ENCODE data around the gene IRF4. TPM values are rescaled to one million over a fixed set of nuclear protein-coding genes. Genes with fewer than 3 reads are reported as not detected.

The IRF4 gene
- total RNA-seq, 1 donor from 2014 or later = not detected

DNA sequence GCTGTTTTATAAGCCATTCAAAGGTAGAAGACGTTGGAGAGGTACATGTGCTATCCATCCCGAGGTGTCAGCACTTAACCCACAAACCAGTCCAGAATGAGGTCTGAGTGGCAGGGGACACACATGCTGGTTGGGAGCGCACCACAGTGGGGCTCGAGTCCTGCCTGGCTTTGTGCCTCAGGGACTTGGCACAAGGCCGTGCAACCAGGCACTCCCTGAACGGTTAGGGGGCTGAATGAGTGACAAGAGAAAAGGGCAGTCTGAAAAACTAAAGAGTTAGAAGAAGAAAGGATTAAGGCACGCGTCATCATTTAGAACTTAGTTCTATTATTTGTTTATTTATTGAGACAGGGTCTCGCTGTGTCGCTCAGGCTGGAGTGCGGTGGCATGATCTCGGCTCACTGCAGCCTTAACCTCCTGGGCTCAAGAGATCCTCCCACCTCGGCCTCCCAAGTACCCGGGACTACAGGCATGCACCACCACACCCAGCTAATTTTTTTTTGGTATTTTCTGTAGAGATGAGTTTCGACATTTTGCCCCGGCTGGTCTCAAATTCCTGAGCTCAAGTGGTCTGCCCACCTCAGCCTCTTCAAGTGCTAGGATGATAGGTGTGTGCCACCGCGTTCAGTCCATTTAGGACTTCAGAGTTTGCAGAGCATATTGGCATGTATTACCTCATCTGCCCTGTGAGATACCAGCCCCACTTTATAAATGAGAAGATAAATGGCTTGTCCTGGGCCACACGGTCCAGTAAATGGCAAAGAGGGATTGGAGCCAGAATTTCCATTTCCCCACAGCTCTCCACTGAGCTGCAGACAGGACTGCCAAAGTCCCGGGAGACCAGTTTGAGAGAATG, 47.4 kb upstream of the IRF4 start:
- Mint-ChIP-seq H3K4me3 (ENCODE audit: unreplicated experiment) (no peak overlapping the region), H3K4me1 (ENCODE audit: unreplicated experiment) (no peaks in the 10 kb centered on the region), H3K9me3 (ENCODE audit: unreplicated experiment) (no peaks in the 10 kb centered on the region), H3K36me3 (ENCODE audit: unreplicated experiment) (peaks cover 8% of the 10 kb centered on the region), H3K27me3 (ENCODE audit: unreplicated experiment) (no peaks in the 10 kb centered on the region), H3K27ac (ENCODE audit: unreplicated experiment) (no peak overlapping the region)
- no peak for DNase-seq (ENCODE audit: extremely low spot score, unreplicated experiment)
- TF ChIP-seq, protein P1, sequence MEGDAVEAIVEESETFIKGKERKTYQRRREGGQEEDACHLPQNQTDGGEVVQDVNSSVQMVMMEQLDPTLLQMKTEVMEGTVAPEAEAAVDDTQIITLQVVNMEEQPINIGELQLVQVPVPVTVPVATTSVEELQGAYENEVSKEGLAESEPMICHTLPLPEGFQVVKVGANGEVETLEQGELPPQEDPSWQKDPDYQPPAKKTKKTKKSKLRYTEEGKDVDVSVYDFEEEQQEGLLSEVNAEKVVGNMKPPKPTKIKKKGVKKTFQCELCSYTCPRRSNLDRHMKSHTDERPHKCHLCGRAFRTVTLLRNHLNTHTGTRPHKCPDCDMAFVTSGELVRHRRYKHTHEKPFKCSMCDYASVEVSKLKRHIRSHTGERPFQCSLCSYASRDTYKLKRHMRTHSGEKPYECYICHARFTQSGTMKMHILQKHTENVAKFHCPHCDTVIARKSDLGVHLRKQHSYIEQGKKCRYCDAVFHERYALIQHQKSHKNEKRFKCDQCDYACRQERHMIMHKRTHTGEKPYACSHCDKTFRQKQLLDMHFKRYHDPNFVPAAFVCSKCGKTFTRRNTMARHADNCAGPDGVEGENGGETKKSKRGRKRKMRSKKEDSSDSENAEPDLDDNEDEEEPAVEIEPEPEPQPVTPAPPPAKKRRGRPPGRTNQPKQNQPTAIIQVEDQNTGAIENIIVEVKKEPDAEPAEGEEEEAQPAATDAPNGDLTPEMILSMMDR (IDR thresholded peaks at IDR 0.05) = no peak

DNA sequence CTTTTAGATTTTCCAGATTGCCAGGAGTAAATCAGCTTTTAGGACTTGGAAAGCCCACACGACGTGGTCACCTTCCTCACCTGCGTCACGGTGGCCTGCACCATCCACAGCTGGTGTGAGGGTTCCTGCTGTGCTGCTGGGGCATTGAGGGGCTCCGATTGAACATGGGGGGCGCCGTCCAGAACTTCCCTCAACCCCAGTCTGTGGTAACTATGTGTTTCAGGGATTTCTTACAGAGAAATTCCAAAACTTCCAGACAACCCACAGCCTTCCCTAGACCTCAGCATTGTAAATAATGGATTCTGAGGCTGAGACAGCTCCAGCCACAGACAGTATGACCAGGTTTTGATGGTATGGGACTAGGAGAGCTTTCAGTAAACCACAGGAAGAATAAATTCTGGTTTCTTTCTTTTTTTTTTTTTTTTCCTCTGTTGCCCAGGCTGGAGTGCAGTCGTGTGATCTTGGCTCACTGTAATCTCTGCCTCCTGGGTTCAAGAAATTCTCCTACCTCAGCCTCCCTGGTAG, 46.7 kb upstream of the IRF4 start:
- Mint-ChIP-seq H3K9me3 (ENCODE audit: unreplicated experiment) (no peaks in the 10 kb centered on the region), H3K4me1 (ENCODE audit: unreplicated experiment) (no peaks in the 10 kb centered on the region), H3K27me3 (ENCODE audit: unreplicated experiment) (no peaks in the 10 kb centered on the region), H3K4me3 (ENCODE audit: unreplicated experiment) (no peak overlapping the region), H3K27ac (ENCODE audit: unreplicated experiment) (no peak overlapping the region), H3K36me3 (ENCODE audit: unreplicated experiment) (peaks cover 10% of the 10 kb centered on the region)
- DNase-seq (ENCODE audit: extremely low spot score, unreplicated experiment) = no peak
- TF ChIP-seq, protein P1 (IDR thresholded peaks at IDR 0.05) = no peak

- no peak overlapping the region for H3K27ac Mint-ChIP-seq (ENCODE audit: unreplicated experiment)
- H3K36me3 Mint-ChIP-seq (ENCODE audit: unreplicated experiment) = peaks cover 10% of the 10 kb centered on the region
- peaks cover 8% of the 10 kb centered on the region for H3K9me3 Mint-ChIP-seq (ENCODE audit: unreplicated experiment)
- DNase-seq (ENCODE audit: extremely low spot score, unreplicated experiment) = no peak
- no peaks in the 10 kb centered on the region for H3K4me1 Mint-ChIP-seq (ENCODE audit: unreplicated experiment)
- H3K27me3 Mint-ChIP-seq (ENCODE audit: unreplicated experiment) = no peaks in the 10 kb centered on the region
- no peak overlapping the region for H3K4me3 Mint-ChIP-seq (ENCODE audit: unreplicated experiment)
- TF ChIP-seq, protein P1 (IDR thresholded peaks at IDR 0.05) = no peak
These were observed 45.7 kb upstream of the IRF4 start for GRCh38 chr6:345747-346385.

DNA sequence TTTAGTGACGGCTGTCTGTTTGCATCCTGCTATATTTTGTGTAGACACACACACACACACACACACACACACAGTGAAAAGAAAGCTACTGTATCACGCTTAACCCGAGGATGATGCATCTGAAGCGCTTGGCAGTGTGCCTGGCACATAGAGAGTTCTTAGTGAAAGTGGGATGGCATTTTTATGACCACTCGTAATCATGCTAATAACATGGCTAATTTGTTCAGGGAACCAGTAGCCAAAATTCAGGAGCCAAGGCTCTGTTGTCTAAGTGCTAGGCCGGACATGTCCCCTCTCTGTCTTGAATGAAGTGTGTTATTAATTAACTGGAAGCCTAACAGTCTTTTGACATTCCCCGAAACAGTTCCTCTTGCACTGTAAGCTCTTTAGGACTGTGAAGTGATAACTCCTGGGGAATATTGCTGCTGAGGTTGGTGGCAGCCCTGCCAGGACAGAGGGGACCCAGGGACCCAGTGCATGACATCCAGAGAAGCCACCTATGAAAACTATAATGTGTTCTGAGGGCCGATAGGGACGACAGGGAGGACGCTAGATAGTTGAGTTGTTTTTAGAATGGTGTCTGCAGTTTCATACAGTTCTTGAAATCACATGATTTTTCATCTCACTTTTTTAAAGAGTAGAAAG, 45.0 kb upstream of the IRF4 start:
- H3K27ac Mint-ChIP-seq (ENCODE audit: unreplicated experiment) = no peak overlapping the region
- peaks cover 9% of the 10 kb centered on the region for H3K36me3 Mint-ChIP-seq (ENCODE audit: unreplicated experiment)
- H3K4me3 Mint-ChIP-seq (ENCODE audit: unreplicated experiment) = no peak overlapping the region
- no peaks in the 10 kb centered on the region for H3K27me3 Mint-ChIP-seq (ENCODE audit: unreplicated experiment)
- no peaks in the 10 kb centered on the region for H3K4me1 Mint-ChIP-seq (ENCODE audit: unreplicated experiment)
- H3K9me3 Mint-ChIP-seq (ENCODE audit: unreplicated experiment) = peaks cover 8% of the 10 kb centered on the region
- no peak for DNase-seq (ENCODE audit: extremely low spot score, unreplicated experiment)
- TF ChIP-seq, protein P1 (IDR thresholded peaks at IDR 0.05) = no peak
